B cell (primary cell): ENCODE results near the gene EEPD1. TPM values are rescaled to one million over a fixed set of nuclear protein-coding genes. Genes with fewer than 3 reads are reported as not detected.

Experiments used
- ATAC-seq: fragments of 200-7000 bp; cut with Tn5 transposase; one replicate; pipeline ENCODE4 v1.10.0; 2021; ENCODE audit warnings: low read depth, mild to moderate bottlenecking, moderate number of reproducible peaks, moderate library complexity
- CTCF ChIA-PET: fragments of 350-600 bp; sonication (Branson Sonifier 250); formaldehyde crosslinking; loops from one replicate; lab custom pipeline; 2021; ENCODE audit warnings: antibody characterized with exemption, inconsistent platforms; lab: Charles Lee
- POLR2A ChIA-PET: fragments of 350-600 bp; sonication (Branson Sonifier 250); formaldehyde crosslinking; loops from one replicate; lab custom pipeline; 2021; ENCODE audit warnings: antibody characterized with exemption; lab: Charles Lee
- DNase-seq: peaks from one replicate; pipeline ENCODE4 v3.0.0; 2013
- H2AFZ ChIP-seq: 2 replicates; pipeline ENCODE4 v1.6.1; 2012; ENCODE audit warnings: mild to moderate bottlenecking, low read depth, low read length; ENCODE audit not compliant: insufficient read depth, poor library complexity, severe bottlenecking
- H3K27ac ChIP-seq, 2 donors: 1 replicate in 1 of 2; 2 replicates in 1 of 2; pipeline ENCODE4 v1.5.1; 2012 to 2013; ENCODE audit warnings: low read length in 2 of 2, mild to moderate bottlenecking in 2 of 2, moderate library complexity in 1 of 2
- H3K27me3 ChIP-seq, 4 experiments: fragments of 200-600 bp in 1 of 4; sonication (generic) in 1 of 4; replicated peaks in 1 of 4; 1 replicate in 2 of 4; 2 replicates in 2 of 4; pipeline versions ENCODE4 v1.6.1 to v1.7.0; 2013 to 2016; ENCODE audit warnings: low read length in 3 of 4, mild to moderate bottlenecking in 2 of 4, mixed read lengths in 1 of 4, moderate library complexity in 1 of 4; ENCODE audit not compliant: insufficient read depth in 4 of 4, control insufficient read depth in 3 of 4; ENCODE audit errors: control extremely low read depth in 1 of 4
- H3K36me3 ChIP-seq, 2 experiments: replicated peaks in 1 of 2; 1 replicate in 1 of 2; 2 replicates in 1 of 2; pipeline versions ENCODE4 v1.6.1 to v1.7.1; 2013; ENCODE audit warnings: low read length in 1 of 2; ENCODE audit not compliant: insufficient read depth in 2 of 2, control insufficient read depth in 1 of 2; ENCODE audit errors: control extremely low read depth in 1 of 2, extremely low read depth in 1 of 2
- H3K4me1 ChIP-seq, 2 donors: fragments of 200-600 bp in 1 of 2; sonication (generic) in 1 of 2; 1 replicate in 1 of 2; 2 replicates in 1 of 2; pipeline versions ENCODE4 v1.5.1 to v1.6.1; 2013 to 2017; ENCODE audit warnings: low read length in 2 of 2; ENCODE audit not compliant: control insufficient read depth in 2 of 2, insufficient read depth in 2 of 2
- H3K4me2 ChIP-seq: replicated peaks from 2 replicates; pipeline ENCODE3; 2012; ENCODE audit warnings: mild to moderate bottlenecking, low read depth, low read length; ENCODE audit not compliant: poor library complexity, severe bottlenecking
- H3K4me3 ChIP-seq, 5 experiments: fragments of 200-600 bp in 1 of 5; sonication (generic) in 1 of 5; 1 replicate in 3 of 5; 2 replicates in 2 of 5; pipeline versions ENCODE4 v1.5.1 to v1.7.0; 2011 to 2016; ENCODE audit warnings: low read length in 4 of 5, mild to moderate bottlenecking in 4 of 5, low read depth in 2 of 5, control low read depth in 1 of 5, moderate library complexity in 1 of 5; ENCODE audit not compliant: insufficient read depth in 1 of 5; ENCODE audit errors: control extremely low read depth in 1 of 5, extremely low read depth in 1 of 5
- H3K79me2 ChIP-seq: fragments of 200-600 bp; sonication (generic); one replicate; pipeline ENCODE4 v1.6.0; 2016; ENCODE audit warnings: low read length; ENCODE audit not compliant: control insufficient read depth, insufficient read depth
- H3K9ac ChIP-seq: fragments of 200-600 bp; sonication (generic); 2 replicates; pipeline ENCODE4 v1.6.1; 2017; ENCODE audit warnings: mild to moderate bottlenecking, low read length, moderate library complexity
- H3K9me3 ChIP-seq, 3 donors: one replicate each; pipeline versions ENCODE4 v1.6.1 to v1.7.1; 2013; ENCODE audit warnings: low read length in 2 of 3; ENCODE audit not compliant: control insufficient read depth in 2 of 3, insufficient read depth in 1 of 3; ENCODE audit errors: control extremely low read depth in 1 of 3
- H4K20me1 ChIP-seq: 2 replicates; pipeline ENCODE4 v1.6.0; 2012; ENCODE audit warnings: mild to moderate bottlenecking, low read length; ENCODE audit not compliant: insufficient read depth, control insufficient read depth, poor library complexity, severe bottlenecking
- H3K27ac Mint-ChIP-seq: one replicate; pipeline ENCODE4 v1.8.0; 2021; ENCODE audit warnings: mixed read lengths
- H3K27me3 Mint-ChIP-seq: one replicate; pipeline ENCODE4 v1.8.0; 2021; ENCODE audit warnings: mixed read lengths
- H3K4me1 Mint-ChIP-seq: one replicate; pipeline ENCODE4 v1.8.0; 2021; ENCODE audit warnings: mixed read lengths
- H3K4me3 Mint-ChIP-seq: one replicate; pipeline ENCODE4 v1.8.0; 2021; ENCODE audit warnings: mixed read lengths
- H3K9me3 Mint-ChIP-seq: one replicate; pipeline ENCODE4 v1.8.0; 2022; ENCODE audit warnings: mixed read lengths; ENCODE audit not compliant: insufficient read depth
- EZH2 ChIP-seq: IDR thresholded peaks from 2 replicates; pipeline ENCODE4 v1.6.1; 2012; ENCODE audit warnings: borderline replicate concordance, low read depth, mild to moderate bottlenecking, moderate library complexity, low read length; ENCODE audit not compliant: insufficient read depth, poor library complexity, severe bottlenecking
- WGBS: methylation state at CpG from one replicate; pipeline ENCODE4 v1.1.5; 2013; ENCODE audit warnings: missing lambda C conversion rate; ENCODE audit not compliant: insufficient coverage; 5-methylcytosine and 5-hydroxymethylcytosine counted together
- intact Hi-C: fragments of 100-400 bp; cut with micrococcal nuclease; formaldehyde crosslinking; loops from one replicate; pipeline ENCODE4 v1.10.0; 2022
- polyA plus RNA-seq: library from polyadenylated mRNA; depleted of rRNA; stranded (reverse); fragments of >200 nt; gene quantifications from 2 replicates; pipeline ENCODE4 v1.2.3, GENCODE V29; 2012
- total RNA-seq, 2 donors: library from RNA; stranded (reverse); fragments of 120-200 nt in 1 of 2; gene quantifications; 1 replicate in 1 of 2; 2 replicates in 1 of 2; pipeline versions ENCODE4 v1.2.3 to v1.2.4, GENCODE V29; 2013 to 2022
- TF ChIP-seq, protein P1 (sequence below): fragments of 200-600 bp; IDR thresholded peaks from one replicate; pipeline ENCODE4 v1.8.0; 2022; ENCODE audit warnings: antibody characterized with exemption, mild to moderate bottlenecking

Gene EEPD1
- total and polyA plus RNA-seq, 2 donors (not counting 1 experiment from before 2014, with no cell fraction given), result 0.49 to 4.1 TPM

- Histone ChIP-seq H4K20me1 (no peaks in the 10 kb centered on the region), H2AFZ (no peak overlapping the region), H3K27ac (no peak overlapping the region), H3K79me2 (no peaks in the 10 kb centered on the region), H3K27me3 (no peaks in the 10 kb centered on the region), H3K4me3 (no peak overlapping the region), H3K4me2 (no peak overlapping the region), H3K9me3 (no peaks in the 10 kb centered on the region), H3K4me1 (no peaks in the 10 kb centered on the region), H3K9ac (no peak overlapping the region), H3K36me3 (no peaks in the 10 kb centered on the region)
- no peak for DNase-seq
- H3K4me3 Mint-ChIP-seq, result no peak overlapping the region
- H3K9me3 Mint-ChIP-seq, result no peaks in the 10 kb centered on the region
- CTCF ChIA-PET, result no interaction called here
- 98% methylated on average over 4 of the region's 5 CpGs for WGBS
- no peak for ATAC-seq
- peaks cover 5% of the 10 kb centered on the region for H3K27me3 Mint-ChIP-seq
- no peak overlapping the region for H3K27ac Mint-ChIP-seq
- POLR2A ChIA-PET, result no interaction called here
- intact Hi-C loops, result no loop called here
- TF ChIP-seq, protein P1, sequence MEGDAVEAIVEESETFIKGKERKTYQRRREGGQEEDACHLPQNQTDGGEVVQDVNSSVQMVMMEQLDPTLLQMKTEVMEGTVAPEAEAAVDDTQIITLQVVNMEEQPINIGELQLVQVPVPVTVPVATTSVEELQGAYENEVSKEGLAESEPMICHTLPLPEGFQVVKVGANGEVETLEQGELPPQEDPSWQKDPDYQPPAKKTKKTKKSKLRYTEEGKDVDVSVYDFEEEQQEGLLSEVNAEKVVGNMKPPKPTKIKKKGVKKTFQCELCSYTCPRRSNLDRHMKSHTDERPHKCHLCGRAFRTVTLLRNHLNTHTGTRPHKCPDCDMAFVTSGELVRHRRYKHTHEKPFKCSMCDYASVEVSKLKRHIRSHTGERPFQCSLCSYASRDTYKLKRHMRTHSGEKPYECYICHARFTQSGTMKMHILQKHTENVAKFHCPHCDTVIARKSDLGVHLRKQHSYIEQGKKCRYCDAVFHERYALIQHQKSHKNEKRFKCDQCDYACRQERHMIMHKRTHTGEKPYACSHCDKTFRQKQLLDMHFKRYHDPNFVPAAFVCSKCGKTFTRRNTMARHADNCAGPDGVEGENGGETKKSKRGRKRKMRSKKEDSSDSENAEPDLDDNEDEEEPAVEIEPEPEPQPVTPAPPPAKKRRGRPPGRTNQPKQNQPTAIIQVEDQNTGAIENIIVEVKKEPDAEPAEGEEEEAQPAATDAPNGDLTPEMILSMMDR, result no peak
- TF ChIP-seq EZH2, result no peak
- no peaks in the 10 kb centered on the region for H3K4me1 Mint-ChIP-seq
These were observed 57.4 kb downstream of the EEPD1 start for GRCh38 chr7:36210291-36210922.

DNA sequence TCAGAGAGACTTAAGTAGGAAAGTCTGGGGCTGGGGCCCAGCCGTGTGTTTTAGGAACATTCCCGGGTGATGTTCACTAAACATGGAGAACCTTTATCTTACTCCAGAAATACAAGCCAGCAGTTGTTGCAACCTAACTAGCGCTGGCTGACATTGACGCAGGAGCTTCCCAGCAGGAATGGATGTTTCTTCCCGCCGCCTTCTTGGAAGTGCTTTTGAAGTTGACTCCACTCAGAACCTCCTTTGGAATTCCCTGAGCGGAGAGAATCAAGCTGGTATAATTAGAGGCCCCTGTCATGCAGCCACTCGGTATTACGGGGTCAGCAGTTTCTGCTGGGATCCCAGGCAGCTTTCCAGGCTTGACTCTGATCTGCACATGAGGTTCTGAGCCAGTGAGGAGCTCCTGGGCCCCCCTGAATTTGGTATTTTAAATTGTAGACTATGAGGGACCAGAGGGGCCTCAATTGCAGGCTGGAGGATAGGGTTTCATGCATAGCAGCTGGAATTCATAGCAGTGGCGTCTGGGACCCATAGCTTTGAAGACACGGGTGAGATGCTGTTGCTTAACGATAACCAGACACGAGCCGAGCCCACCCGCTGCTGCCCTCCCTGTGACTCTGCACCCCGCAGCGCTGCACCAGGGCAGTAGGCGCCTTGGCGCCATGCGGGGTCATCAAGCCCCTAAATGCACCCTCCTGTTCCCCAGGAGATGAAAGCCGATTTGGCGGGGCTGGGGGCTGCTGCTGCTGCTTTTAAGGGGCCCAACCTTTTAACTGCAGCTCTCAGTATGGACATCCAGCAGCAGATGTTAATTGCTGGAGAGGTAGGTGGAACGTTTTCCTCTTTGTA is 61.8 kb downstream of the EEPD1 start:
- no peak for DNase-seq
- Histone ChIP-seq H3K4me2 (no peak overlapping the region), H3K27me3 (no peaks in the 10 kb centered on the region), H3K36me3 (no peaks in the 10 kb centered on the region), H3K9me3 (no peaks in the 10 kb centered on the region), H3K4me1 (no peaks in the 10 kb centered on the region), H3K4me3 (no peak overlapping the region), H3K9ac (no peak overlapping the region), H4K20me1 (no peaks in the 10 kb centered on the region), H3K27ac (no peak overlapping the region), H2AFZ (no peak overlapping the region), H3K79me2 (no peaks in the 10 kb centered on the region)
- H3K27ac Mint-ChIP-seq, result no peak overlapping the region
- H3K4me3 Mint-ChIP-seq, result no peak overlapping the region
- intact Hi-C loops, result no loop called here
- ChIA-PET POLR2A (no interaction called here), CTCF (no interaction called here)
- TF ChIP-seq EZH2, result no peak
- TF ChIP-seq, protein P1, result no peak
- no peak for ATAC-seq
- peaks cover 3% of the 10 kb centered on the region for H3K27me3 Mint-ChIP-seq
- no peaks in the 10 kb centered on the region for H3K9me3 Mint-ChIP-seq
- peaks cover 3% of the 10 kb centered on the region for H3K4me1 Mint-ChIP-seq
- WGBS, result 97% methylated on average over 22 of the region's 23 CpGs
